EH (cell line): Measurements from ENCODE around the gene EHBP1L1.

ENCODE experiments used
- DNase-seq: peaks from one replicate; pipeline ENCODE4 v3.0.0-alpha.2; 2015; ENCODE audit warnings: low read depth

The EHBP1L1 gene

DNA sequence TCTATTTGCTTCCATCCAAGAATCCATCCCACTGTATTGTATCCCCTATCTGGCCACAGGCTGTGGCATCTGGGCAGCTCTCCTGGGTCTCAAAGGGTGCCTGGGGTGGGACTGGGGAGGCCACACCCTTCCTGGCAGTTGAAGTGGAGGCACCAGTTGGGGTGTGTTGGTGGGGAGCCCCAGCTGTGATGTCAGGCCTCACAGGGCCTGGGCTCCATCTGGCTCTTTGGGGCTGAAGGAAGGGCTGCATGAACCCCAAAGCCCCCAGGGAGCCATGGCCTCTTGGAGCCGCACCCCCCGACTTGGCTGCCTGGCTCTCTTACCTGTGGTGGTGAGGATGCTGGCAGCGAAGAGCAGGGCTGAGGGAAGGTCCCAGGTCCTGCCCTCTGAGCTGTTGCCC, 19.3 kb downstream of the EHBP1L1 start:
- DNase-seq: no peak

DNA sequence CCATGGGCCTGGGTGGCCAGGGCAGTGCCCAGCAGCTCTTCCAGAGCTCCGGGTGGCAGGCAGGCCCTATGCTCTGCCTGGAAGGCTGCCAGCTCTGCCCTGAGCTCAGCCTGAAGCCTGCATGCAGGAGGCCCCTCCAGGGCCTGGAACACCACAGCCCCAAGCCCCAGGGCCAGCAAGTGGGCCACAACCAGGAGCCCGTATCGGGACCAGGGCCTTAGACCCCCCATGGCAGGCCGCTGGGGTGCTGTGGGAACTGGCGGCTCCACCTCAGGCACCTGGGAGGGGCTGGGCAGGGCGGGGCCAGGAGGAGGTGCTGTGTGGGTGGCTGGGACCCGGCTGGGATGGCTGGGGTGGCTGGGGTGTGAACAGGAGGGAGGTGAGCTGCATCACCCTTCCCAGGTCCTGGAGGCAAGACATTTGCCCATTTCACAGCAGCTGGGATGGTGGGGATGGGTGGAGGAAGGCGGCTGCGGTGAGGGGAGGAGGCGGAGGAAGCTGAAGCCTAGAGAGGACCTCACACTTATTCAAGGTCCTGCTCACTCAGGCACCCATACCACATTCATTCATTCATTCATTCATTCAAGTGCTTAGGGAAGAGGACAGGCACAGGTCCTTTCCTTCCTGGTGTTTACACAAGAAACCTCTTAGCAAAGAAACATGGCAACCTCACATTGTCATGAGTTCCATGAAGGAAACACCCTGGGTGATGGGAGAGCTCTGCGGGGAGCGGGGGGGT, 19.9 kb downstream of the EHBP1L1 start, which contains the start of gene KCNK7:
TSS of gene KCNK7 (minus strand) at position 258 of the 739 bp plus-strand sequence. CDS start at position 230, 28 bp downstream.
- peak; percentile 31 for DNase-seq

- no peak for DNase-seq
Observed at GRCh38 chr11:65596520-65596919, 20.7 kb downstream of the EHBP1L1 start.

GRCh38 chr11:65598258-65598699, 22.4 kb downstream of the EHBP1L1 start:
- no peak for DNase-seq

DNA sequence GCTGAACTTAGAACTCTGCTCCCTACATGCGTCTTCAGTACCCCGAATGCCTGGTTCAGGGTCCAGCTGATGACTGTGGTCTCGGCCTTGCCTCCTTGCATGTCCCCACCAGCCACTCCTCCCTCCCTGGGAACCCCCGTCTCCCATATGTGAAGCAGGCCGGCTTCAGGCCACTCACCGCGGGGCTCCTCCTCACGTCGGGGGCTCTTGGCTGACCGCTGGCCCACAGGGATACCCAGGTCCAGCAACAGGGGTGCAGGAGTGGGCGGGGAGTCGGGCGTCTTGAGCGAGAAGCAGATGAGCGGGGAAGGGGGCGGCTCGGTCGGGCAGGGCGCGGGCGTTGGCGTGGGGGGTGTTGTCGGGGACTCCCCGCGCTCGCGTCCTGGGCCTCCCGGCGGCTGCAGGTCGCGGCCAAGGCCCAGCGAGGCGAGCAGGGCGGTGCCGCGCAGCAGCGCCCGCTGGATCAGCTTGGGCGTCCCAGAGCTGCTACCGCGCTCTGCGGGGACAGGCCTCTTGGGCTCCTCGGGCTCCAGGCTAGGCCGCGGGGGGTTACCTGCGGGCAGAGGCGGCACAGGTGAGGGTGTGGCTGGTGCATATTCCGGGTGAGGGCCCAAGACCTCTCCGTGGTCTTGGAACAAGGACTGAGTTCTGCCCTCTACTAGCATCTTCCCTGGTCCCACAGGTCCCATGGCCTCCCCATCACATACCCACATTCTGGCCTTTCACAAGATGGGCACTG, 23.5 kb downstream of the EHBP1L1 start:
- no peak for DNase-seq

DNA sequence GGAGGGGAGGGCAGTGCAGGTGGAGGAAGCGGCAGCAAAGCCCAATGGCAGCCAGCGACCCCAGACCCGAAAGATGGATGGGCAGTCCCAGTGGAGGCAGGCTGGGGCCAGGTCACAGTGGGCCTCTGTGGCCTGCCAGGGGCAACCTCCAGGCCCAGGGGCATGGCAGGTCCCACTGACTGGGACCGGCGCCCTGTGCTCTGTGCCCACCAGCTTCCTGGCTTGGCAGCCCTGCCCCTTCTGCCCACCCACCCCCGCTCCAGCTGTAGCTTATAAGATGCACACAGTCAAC, 24.0 kb downstream of the EHBP1L1 start:
- no peak for DNase-seq

GRCh38 chr11:65604258-65604657, 28.4 kb downstream of the EHBP1L1 start:
- DNase-seq: no peak

- peak; percentile 98 for DNase-seq
Observed at GRCh38 chr11:65606876-65607613, 31.2 kb downstream of the EHBP1L1 start.

- DNase-seq: no peak
Observed at GRCh38 chr11:65607614-65608426, 32.0 kb downstream of the EHBP1L1 start.

DNA sequence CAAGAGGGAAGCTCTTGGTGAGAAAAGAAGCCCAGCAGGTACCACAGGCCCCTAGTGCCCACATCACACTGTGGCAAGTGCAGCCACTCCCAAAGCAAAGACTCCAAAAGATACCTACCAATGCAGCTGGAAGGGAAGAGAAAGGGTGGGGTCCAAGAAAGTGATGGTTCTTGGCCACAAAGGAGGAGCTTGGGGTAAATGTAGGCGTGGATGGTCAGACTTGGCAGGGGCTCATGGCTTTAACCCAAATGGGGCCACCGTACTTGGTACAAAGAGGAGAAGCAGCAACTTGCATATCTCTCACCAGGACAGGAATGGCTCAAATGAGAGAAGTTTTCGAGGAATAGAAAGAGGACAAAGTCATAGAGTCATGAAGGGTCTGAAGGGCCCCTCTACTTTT, 33.4 kb downstream of the EHBP1L1 start:
- no peak for DNase-seq

DNA sequence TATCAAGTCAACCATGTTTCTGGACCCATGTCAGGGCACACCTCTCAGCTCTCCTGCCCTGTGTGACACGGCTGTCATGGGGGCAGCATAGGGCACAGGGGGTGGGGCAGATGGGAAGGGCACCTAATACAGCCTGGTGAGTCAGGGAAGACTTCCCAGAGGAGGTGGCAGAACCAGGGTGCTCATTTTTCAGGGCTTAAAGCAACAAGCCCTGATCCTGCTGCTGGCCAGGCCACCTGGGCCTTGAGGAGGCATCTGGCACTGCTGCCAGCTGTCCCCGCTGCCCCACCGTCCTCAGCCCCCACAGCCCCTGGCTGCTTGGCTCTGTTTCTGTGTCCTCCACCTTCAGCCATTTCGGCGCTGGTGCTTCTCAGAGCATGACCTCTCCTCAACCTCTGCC, 33.8 kb downstream of the EHBP1L1 start:
- DNase-seq: no peak

DNA sequence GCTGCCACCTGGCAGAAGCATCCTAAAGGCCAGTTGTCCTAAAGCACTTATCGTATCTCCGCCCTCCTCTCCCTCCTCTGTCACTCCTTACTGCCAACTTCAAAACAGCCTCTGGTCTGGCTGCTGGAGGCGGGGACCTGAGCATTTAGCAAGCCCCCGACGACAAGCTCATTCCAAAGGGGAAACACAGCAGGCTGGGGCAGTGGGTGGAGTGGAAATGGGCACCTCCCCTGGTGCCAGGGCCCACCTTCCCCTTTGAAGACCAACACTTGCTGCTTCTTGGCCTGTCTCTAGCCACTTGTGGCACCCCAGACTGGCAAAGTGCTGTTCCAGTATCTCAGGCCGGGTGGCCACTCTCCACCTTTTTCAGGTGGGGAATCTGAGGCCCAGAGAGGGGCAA, 34.6 kb downstream of the EHBP1L1 start:
- DNase-seq: no peak

DNA sequence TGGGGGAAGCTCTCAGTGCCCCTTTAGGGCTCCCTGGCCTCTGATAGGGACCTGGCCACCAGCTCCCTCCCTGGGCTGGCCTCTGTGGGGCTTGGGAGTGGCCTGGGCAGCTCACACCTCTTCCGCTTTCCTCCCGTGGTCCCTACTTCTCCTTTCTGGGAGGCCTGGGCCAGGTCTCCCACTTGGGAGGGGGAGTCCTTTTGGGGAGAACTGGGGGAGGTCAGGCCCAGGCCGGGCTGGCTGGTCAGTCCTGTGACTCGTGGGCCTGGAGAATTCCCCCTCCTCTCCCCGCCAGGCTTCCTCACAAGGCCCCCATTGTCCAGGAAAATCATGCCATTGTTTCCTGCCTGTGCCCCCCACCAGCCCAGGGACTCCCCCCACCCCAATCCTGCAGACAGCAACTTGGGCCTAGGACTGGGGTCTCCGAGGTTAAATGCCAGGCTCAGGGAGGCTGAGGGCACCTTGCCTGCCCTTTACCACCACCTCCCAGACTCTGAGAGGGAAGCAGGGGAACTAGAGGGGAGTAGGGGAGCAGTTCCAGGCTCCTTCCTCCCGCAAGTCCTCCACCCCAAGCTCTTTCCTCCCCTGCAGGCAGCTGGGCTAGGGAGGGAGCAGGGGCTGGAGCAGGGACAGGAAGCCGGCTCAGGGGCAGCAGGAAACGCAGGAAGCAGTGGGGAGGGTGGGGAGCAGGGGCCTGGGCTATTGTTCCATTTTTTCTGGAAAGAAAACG, 35.3 kb downstream of the EHBP1L1 start:
- peak; percentile 38 for DNase-seq

DNA sequence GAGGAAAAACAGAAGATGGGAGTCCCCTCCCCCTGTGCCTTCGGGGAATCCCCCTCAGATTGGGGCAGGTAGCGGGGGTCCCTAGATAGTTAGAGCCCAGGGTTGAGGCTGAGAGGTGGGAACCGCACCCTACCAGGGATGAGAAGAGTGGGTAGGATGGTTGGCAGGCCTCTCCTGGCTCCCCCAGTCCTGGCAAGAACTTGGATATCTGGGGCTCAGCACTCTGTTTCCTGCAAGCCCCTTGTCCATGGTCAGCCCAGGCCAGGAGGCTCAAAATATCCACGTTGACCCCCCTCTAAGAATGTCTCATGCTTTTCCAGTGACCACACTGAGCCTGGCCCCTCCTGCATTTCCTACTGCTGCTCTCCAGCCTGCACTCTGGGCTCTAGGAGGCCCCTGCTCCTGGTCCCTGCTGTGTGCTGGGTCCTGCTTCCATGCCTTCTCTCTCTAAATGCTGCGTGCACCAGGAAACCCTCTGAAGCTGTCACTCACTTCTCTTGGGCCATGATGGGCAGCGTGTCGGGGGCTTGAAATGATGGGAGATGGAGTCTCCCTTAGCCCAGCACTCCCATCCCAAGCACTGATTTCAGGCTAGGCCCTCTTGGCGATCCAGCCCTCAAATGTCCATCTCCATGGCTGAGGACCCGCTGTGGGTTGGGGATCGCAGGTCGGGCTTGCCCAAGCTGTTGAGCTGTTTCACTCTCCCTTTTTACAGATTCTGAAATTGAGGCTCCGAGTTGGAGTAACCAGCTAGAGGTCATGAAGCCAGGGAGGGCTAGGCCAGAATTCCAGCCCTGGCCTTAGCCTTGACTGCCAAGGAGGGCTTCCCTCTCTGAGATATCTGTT, 36.1 kb downstream of the EHBP1L1 start:
- DNase-seq: peak; percentile 57

- DNase-seq: no peak
Observed at GRCh38 chr11:65612691-65613090, 36.8 kb downstream of the EHBP1L1 start.

DNA sequence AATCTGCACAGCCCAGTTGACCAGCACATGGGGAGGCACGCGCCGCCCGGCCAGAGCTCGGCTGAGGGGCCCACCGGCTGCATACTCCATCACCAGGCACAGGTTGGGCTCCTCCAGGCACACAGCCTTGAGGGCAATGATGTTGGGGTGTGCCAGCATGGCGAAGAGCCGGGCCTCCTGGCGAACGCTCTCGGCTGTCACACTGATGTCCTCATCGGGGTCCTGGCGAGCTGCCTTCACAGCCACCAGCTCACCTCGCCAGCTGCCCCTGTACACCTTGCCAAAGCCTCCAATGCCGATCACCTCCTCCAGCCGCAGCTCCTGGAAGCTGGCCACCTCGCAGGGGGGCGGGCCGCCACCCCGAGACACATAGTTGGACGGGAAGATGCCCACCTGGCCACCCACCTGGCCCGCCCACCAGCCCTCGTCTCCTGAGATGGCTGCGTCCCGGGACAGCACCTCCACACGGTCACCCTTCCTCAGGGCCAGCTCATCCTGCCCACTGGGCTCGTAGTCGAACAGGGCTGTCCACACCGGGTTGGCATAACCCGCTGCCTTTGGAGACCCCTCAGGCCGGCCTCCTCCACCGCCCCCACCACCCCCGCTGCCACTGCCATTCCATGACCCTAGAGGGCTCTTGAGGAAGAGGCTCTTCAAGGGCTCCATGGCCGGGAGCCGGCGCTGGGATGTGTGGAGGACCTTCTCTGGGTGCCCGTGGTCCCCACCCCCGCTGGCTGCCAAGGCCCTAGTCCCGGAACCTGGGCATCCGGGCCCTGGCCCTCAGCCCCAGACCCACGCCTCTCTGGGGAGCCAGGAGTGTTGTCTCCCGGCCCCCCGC, 37.5 kb downstream of the EHBP1L1 start:
- DNase-seq: no peak

DNA sequence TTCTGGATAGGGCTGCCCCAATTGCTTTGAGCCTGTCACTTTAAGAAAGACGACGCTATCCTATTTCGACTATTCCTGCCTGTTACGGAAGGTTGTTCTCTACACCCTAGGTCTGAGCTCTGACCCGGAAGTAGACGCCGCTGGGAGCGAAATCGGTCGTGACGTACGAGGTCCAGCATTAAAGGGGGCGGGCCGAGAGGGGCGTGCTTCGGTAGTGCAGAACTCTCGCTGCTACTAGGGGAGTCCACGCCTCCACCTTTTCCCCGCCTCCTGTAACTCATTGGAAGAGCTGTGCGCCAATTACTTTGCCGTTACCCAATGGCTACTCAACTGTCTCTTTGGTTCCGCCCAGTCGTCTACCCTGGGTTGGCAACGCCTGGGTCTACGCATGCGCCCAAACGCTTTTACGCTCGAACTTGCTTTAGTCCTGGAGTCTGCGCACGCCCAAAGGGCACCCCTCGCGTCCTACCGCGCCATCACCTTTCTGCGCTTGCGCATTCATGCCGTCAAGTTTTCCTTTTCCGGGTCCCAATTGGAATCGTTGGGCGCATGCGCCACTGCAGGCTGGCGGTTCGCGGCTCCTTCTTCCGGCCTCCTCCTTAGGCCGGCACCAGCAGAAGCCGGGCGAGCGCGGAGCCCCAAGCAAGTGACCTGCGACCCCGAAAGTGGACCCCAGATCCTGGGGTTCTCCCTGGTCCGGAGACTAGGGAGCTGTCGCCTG, 39.5 kb downstream of the EHBP1L1 start, which contains the start of gene PCNX3:
TSS of gene PCNX3 (plus strand) at position 548 of the 721 bp plus-strand sequence. CDS start 536 bp downstream, outside the sequence.
- peak; percentile 100 for DNase-seq

DNA sequence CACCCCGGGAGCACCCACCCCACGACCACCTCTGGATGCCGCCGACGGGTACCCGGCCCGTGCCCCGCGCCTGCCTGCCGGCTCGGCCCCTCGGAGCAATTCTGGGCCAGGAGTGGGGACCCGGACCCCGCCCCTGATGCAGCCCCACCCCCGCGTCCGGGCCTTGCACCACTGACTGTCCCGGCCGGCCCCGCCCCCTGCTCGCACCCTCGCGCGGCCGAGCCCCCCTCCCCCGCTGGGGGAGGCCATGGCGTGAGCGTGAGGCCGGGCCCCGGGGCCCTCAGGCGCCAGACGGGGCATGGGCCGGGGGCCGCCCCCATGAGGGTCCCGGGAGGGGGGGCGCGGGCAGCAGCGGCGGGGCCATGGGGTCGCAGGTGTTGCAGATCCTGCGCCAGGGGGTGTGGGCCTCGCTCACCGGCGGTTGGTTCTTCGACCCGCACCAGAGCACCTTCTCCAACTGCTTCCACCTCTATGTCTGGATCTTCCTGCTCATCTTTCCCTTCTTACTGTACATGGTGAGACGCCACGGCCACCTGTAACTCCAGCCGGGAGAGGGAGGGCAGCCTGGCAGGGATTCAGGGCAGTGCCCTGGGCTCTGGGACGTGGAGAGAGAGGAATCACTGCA, 40.2 kb downstream of the EHBP1L1 start:
- peak; percentile 39 for DNase-seq
